Renal cortical epithelial cell (primary cell): ENCODE measurements around the gene PHETA1. TPM values are rescaled to one million over a fixed set of nuclear protein-coding genes. Genes with fewer than 3 reads are reported as not detected.

Source experiments
- DNase-seq: peaks from one replicate; pipeline ENCODE4 v3.0.0-alpha.2; 2011; ENCODE audit warnings: low read depth
- total RNA-seq: library from RNA; depleted of rRNA; stranded (reverse); fragments of >200 nt; gene quantifications from 2 replicates; pipeline ENCODE4 v1.2.3, GENCODE V29; 2014

The PHETA1 gene
- total RNA-seq, 1 donor from 2014 or later = 15.1 TPM

- no peak for DNase-seq
Measured at GRCh38 chr12:111369496-111370220, 763 bp upstream of the PHETA1 start.

- no peak for DNase-seq
Measured at GRCh38 chr12:111368291-111368787, 556 bp downstream of the PHETA1 start.

GRCh38 chr12:111367661-111368221 lies 1.2 kb downstream of the PHETA1 start:
- peak; percentile 46 for DNase-seq

- DNase-seq = no peak
Measured at GRCh38 chr12:111366583-111366982, 2.3 kb downstream of the PHETA1 start.

DNA sequence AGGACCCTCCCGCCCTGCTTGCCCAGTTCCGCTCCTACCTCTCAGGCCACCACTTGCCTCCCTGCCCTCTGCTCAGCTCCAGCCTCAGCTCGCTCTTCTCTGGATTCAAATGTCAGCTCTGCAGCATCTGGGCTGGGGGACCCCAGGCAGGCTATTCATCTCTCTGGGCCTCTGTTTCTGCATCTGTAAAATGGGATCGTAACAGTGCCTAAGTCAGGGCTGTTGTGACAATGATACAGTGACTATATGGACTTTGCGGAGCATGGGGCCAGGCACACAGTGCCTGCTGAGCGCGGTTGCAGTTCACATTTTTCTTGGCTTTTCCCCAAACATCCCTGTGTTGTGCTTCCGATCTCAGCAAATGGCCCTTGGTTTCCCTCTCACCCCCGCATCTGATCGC lies 2.8 kb downstream of the PHETA1 start:
- no peak for DNase-seq

DNA sequence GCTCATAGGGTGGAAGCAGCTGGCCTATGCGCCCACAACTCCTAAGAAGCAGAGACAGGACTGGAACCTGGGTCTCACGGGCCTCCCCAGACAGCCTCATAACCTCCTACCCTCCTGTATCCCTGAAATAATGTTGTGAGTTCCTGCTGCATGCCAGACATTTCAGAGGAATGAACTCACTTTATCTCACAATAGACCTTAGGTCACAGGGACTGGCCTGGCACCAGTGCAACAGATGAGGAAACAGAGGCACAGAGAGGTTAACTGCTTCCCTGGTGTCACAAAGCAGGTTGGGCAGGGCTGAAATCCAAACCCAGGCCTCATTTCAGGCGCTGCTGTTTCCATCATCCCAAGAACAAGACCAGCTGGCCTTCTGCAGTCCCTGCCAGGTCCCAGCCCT lies 5.3 kb downstream of the PHETA1 start:
- DNase-seq = peak; percentile 69

DNA sequence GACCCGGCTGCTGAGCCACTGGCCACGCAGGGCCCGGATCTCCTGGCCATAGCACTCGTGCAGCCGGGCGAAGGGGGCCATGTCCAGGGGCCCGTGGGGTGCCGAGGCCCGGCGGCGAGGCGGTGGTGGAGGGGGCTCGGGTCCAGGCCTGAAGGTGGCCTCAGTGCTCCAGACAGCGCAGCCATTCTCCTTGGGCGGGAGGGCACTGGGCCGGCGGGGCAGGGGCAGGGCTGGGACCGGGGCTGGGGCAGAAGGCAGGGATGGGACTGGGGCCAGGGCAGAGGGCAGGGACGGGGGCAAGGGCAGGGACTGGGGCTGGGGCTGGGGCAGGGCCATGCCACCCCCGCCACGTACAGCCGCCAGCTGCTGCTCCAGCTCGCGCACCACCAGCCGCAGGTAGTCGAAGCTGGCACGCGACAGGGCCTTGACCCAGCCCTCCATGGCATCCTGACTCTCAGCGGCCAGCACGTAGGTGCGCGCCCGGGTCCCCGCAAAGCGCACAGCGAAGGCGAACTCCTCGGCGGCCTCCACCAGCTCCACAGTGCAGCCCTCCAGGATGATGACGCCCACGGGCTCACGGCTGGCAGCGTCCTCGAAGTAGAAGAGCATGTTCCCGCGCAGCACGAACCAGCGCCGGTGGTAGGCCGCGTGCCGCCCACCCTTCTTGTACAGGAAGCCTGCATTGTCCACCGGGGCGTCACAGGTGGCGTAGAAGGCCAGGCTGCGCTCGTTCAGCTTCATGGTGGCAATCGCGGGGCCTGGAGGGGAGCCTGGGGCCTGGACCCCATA lies 6.0 kb downstream of the PHETA1 start:
- no peak for DNase-seq

GRCh38 chr12:111361717-111362576 lies 6.9 kb downstream of the PHETA1 start:
- DNase-seq = peak; percentile 37

GRCh38 chr12:111361073-111361716 lies 7.7 kb downstream of the PHETA1 start:
- no peak for DNase-seq

GRCh38 chr12:111360325-111360930 lies 8.5 kb downstream of the PHETA1 start:
- DNase-seq = no peak

DNA sequence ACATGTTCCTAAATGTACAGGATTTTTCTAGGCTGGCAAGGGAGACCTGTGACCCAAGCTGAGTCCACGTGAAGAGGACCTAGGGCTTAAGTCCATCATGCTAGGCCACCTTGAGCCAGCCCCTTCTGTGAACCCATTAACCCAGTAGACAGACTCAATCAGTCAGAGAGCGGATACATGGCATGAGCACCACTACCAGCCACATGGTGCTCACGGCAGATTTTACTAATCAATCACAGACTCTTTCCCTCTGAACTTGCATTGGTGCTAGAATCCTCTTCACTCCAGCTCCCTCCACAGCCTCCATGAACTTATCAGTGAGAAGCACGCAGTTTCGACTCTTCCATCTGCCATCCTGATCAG lies 9.0 kb downstream of the PHETA1 start:
- no peak for DNase-seq

GRCh38 chr12:111359231-111359913 lies 9.5 kb downstream of the PHETA1 start:
- no peak for DNase-seq

GRCh38 chr12:111355201-111355925 lies 13.5 kb downstream of the PHETA1 start:
- DNase-seq = no peak

DNA sequence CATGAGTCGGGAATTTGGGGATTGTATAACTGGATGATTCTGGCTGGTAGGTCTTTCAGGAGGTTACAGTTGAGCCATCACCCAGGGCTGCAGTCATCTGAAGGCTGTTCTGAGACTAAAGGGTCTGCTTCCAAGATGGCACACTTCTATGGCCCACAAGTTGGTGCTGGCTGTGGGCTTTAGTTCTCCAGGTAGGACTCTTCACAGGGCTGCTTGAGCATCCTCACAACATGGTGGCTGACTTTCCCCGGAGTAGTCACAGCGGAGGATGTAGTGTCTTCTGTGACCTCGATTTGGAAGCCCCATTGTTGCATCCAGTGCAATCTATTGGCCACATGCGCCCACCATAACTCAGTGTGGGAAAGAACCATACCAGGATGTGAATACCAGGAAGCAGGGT lies 14.4 kb downstream of the PHETA1 start:
- no peak for DNase-seq

DNA sequence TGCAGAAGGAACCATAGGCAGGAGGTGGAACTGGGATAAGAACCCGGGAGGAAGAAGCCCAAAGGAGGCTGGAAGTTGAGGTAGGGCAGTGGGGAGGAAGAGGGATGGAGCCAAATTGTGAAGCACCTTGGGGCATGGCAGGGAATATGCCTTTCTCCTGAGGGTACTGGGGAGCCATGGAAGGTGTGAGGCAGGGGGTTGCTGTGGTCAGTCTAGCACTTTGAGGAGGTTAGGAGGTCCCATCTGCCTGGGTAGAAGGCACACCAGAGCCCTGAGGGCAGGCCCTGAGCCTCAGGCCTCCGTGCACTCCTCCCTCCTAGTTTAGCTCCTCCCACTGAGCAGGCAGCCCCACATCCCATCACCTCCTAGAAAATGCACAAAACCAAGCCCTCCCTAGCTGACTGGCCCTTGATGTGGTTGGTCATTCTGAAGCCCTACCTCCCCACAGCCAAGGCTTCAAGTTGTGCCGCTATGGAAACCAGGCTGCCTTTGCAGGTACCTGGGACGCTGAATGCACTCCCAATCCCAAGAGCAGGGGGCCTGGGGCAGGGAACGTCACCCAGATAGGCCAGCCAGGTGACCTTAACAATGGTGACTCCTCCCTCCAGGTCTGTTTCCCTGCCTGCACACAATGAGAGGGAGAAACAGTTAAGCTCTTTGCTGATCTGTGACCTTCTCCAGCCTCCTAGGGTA lies 15.1 kb downstream of the PHETA1 start:
- DNase-seq = no peak

DNA sequence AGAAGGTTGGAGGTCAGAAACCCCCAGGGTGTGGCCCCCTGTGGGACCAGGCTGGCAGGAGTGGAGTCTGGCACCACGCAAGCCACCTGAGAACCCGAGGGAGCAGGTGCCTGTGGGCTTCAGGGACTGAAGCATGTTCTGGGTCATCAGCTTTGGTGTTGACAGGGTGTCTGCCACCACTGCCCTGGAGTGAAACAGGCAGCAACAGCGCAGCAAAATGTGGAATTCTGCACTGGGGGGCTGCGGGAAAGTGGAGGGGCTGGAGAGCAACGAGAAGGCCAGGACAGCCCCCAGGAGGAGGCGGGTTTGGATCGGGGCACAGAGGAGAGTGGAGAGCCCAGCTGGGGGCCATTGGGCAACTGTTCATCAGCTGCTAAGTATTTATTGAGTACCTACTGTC lies 15.9 kb downstream of the PHETA1 start:
- DNase-seq = no peak

DNA sequence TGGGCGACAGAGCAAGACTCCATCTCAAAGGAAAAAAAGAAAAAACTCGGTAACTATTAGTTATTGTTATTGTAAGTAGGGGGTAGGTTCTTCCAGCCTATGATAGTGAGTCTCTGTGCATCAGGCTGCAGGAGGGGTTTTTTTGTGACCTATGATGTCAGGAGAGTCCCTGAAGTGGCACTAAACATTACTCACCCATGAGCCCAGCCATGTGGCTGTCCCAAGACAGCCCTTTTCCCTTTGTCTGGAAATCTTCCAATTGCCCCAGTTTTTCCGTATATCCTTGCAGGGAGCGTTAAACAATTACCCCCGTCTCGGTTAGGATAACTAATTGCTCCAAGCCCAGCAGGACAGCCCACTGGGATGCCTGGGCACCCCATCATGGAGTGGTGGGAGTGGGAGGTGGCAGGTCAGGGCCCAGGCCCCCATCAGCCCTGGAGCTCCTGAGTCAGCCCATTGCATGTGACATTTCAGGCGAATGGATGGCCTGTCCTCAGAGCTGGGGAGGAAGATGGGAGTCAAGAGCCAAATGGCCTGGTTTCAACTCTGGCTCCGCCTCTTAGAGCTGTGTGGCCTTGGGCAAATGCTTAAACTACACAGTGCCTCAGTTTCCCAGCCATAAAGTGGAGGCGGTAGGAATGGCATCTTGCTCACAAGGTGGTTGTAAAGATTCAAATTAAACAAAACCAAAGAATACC lies 16.4 kb downstream of the PHETA1 start:
- no peak for DNase-seq

DNA sequence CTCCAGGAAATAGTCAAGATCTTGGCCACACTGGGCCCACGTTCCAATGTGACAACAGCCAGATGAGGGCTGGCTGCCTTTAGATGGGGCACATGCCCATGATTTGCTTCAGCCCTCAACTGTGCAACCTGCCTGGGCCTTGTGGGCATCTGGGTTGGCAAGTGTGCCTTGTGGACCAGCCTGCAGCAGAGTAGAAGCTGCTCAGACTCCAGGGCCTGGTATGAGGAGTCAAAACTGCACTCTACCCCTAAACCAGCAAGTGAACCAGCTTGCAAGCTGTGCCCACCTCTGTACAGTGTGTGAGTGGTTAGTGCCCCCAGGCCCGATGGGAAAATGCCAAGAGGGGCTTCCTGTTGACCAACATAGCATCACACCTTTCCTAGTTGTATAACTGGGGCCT lies 17.9 kb downstream of the PHETA1 start:
- no peak for DNase-seq
